CD14-positive monocyte (primary cell): ENCODE measurements around the gene POR. TPM values are rescaled to one million over a fixed set of nuclear protein-coding genes. Genes with fewer than 3 reads are reported as not detected.

Experiments
- DNase-seq, 3 donors: peaks; one replicate each; pipeline ENCODE4 v3.0.0-alpha.2; 2011 to 2022
- H2AFZ ChIP-seq: 2 replicates; pipeline ENCODE4 v1.6.0; 2012; ENCODE audit warnings: mild to moderate bottlenecking, low read depth, low read length, inconsistent platforms; ENCODE audit not compliant: insufficient read depth, poor library complexity, severe bottlenecking
- H3K27ac ChIP-seq, 2 donors: 1 replicate in 1 of 2; 2 replicates in 1 of 2; pipeline ENCODE4 v1.5.1; 2012 to 2013; ENCODE audit warnings: low read length in 2 of 2, control low read depth in 1 of 2, inconsistent platforms in 1 of 2, low read depth in 1 of 2, mild to moderate bottlenecking in 1 of 2
- H3K27me3 ChIP-seq, 2 donors: one replicate each; pipeline versions ENCODE4 v1.6.0 to v1.6.1; 2011 to 2013; ENCODE audit warnings: low read length in 2 of 2; ENCODE audit not compliant: control insufficient read depth in 2 of 2, insufficient read depth in 2 of 2
- H3K36me3 ChIP-seq, 2 donors: replicated peaks in 1 of 2; 1 replicate in 1 of 2; 2 replicates in 1 of 2; pipeline versions ENCODE4 v1.5.1 to v1.6.1; 2012 to 2013; ENCODE audit warnings: low read length in 2 of 2, control low read depth in 1 of 2, inconsistent platforms in 1 of 2, mild to moderate bottlenecking in 1 of 2; ENCODE audit not compliant: insufficient read depth in 2 of 2, control insufficient read depth in 1 of 2
- H3K4me1 ChIP-seq, 2 donors: 1 replicate in 1 of 2; 2 replicates in 1 of 2; pipeline versions ENCODE4 v1.5.1 to v1.6.1; 2012 to 2013; ENCODE audit warnings: low read length in 2 of 2, control low read depth in 1 of 2, inconsistent platforms in 1 of 2, mild to moderate bottlenecking in 1 of 2, moderate library complexity in 1 of 2; ENCODE audit not compliant: insufficient read depth in 2 of 2, control insufficient read depth in 1 of 2
- H3K4me2 ChIP-seq: replicated peaks from 2 replicates; pipeline ENCODE3; 2012; ENCODE audit warnings: low read length, moderate library complexity, mild to moderate bottlenecking; ENCODE audit not compliant: poor library complexity, severe bottlenecking; ENCODE audit errors: extremely low read depth
- H3K4me3 ChIP-seq, 3 experiments: fragments of 200-600 bp in 1 of 3; sonication (generic) in 1 of 3; replicated peaks in 1 of 3; 1 replicate in 2 of 3; 2 replicates in 1 of 3; pipeline ENCODE4 v1.5.1; 2011 to 2013; ENCODE audit warnings: low read length in 3 of 3, mild to moderate bottlenecking in 3 of 3, control low read depth in 2 of 3, low read depth in 2 of 3, inconsistent platforms in 1 of 3, moderate library complexity in 1 of 3
- H3K79me2 ChIP-seq: 2 replicates; pipeline ENCODE4 v1.6.0; 2012; ENCODE audit warnings: mild to moderate bottlenecking, control low read depth, inconsistent platforms, low read length, moderate library complexity; ENCODE audit not compliant: insufficient read depth
- H3K9ac ChIP-seq: 2 replicates; pipeline ENCODE4 v1.6.0; 2017; ENCODE audit warnings: low read length, mild to moderate bottlenecking; ENCODE audit not compliant: insufficient read depth, poor library complexity, severe bottlenecking
- H3K9me3 ChIP-seq, 2 donors: replicated peaks in 1 of 2; 1 replicate in 1 of 2; 2 replicates in 1 of 2; pipeline versions ENCODE4 v1.5.1 to v1.6.1; 2012 to 2013; ENCODE audit warnings: low read length in 2 of 2, control low read depth in 1 of 2; ENCODE audit not compliant: control insufficient read depth in 1 of 2, insufficient read depth in 1 of 2
- H4K20me1 ChIP-seq: 2 replicates; pipeline ENCODE4 v1.6.0; 2012; ENCODE audit warnings: mild to moderate bottlenecking, low read length, control low read depth, moderate library complexity; ENCODE audit not compliant: insufficient read depth
- H3K27ac Mint-ChIP-seq, 7 donors: one replicate each; pipeline ENCODE4 v1.8.0; 2020; ENCODE audit warnings: mild to moderate bottlenecking in 7 of 7, mixed read lengths in 7 of 7, moderate library complexity in 6 of 7, inconsistent platforms in 2 of 7
- H3K27me3 Mint-ChIP-seq, 3 donors: one replicate each; pipeline ENCODE4 v1.8.0; 2021 to 2022; ENCODE audit warnings: low read depth in 3 of 3, mild to moderate bottlenecking in 3 of 3, mixed read lengths in 3 of 3, moderate library complexity in 3 of 3, inconsistent platforms in 1 of 3
- H3K36me3 Mint-ChIP-seq, 2 donors: one replicate each; pipeline ENCODE4 v1.8.0; 2020; ENCODE audit warnings: mixed read lengths in 2 of 2, inconsistent platforms in 1 of 2, mild to moderate bottlenecking in 1 of 2
- H3K4me1 Mint-ChIP-seq: one replicate; pipeline ENCODE4 v1.8.0; 2020; ENCODE audit warnings: mild to moderate bottlenecking, mixed read lengths
- H3K4me3 Mint-ChIP-seq, 2 donors: one replicate each; pipeline ENCODE4 v1.8.0; 2020; ENCODE audit warnings: mild to moderate bottlenecking in 2 of 2, mixed read lengths in 2 of 2, moderate library complexity in 1 of 2
- H3K9me3 Mint-ChIP-seq, 7 donors: one replicate each; pipeline ENCODE4 v1.8.0; 2020 to 2022; ENCODE audit warnings: mixed read lengths in 7 of 7, mild to moderate bottlenecking in 6 of 7, moderate library complexity in 6 of 7, inconsistent platforms in 2 of 7
- CTCF ChIP-seq: fragments of 200-600 bp; IDR thresholded peaks from one replicate; pipeline ENCODE4 v1.8.0; 2022; ENCODE audit warnings: antibody characterized with exemption, mild to moderate bottlenecking
- WGBS: methylation state at CpG from one replicate; pipeline ENCODE4 v1.1.5; 2013; ENCODE audit warnings: missing lambda C conversion rate; ENCODE audit not compliant: insufficient coverage; 5-methylcytosine and 5-hydroxymethylcytosine counted together
- intact Hi-C, 2 donors: fragments of 100-400 bp; cut with micrococcal nuclease; formaldehyde crosslinking; loops; one replicate each; pipeline versions ENCODE4 v1.15.0 to v1.15.1; 2023
- polyA plus RNA-seq, 3 donors: library from polyadenylated mRNA; depleted of rRNA in 1 of 3; unstranded in 2 of 3; stranded (reverse) in 1 of 3; fragments of 300-500 nt in 2 of 3; fragments of >200 nt in 1 of 3; fragmentation: Illumina TruSeq in 2 of 3; gene quantifications; 1 replicate in 2 of 3; 2 replicates in 1 of 3; pipeline ENCODE4 v1.2.3, GENCODE V29; 2012 to 2021

POR gene
- polyA plus RNA-seq, 3 donors = 90.5 to 102 (median 98.1) TPM

GRCh38 chr7:75868153-75868552, 46.8 kb upstream of the POR start:
- Mint-ChIP-seq H3K9me3 (peaks cover 0 to 4% (median 0%) of the 10 kb centered on the region in 7 donors), H3K27ac (no peak overlapping the region), H3K4me3 (no peak overlapping the region), H3K36me3 (peaks cover 2 to 3% of the 10 kb centered on the region in 2 donors), H3K4me1 (peaks cover 54% of the 10 kb centered on the region), H3K27me3 (peaks cover 4 to 12% (median 6%) of the 10 kb centered on the region in 3 donors)
- Histone ChIP-seq H3K4me2 (no peak overlapping the region), H4K20me1 (no peaks in the 10 kb centered on the region), H3K4me3 (no peak overlapping the region), H3K27me3 (no peaks in the 10 kb centered on the region), H3K9me3 (no peaks in the 10 kb centered on the region), H3K36me3 (no peaks in the 10 kb centered on the region), H2AFZ (no peak overlapping the region), H3K9ac (no peak overlapping the region), H3K27ac (no peak overlapping the region), H3K79me2 (no peaks in the 10 kb centered on the region), H3K4me1 (peaks cover 33 to 38% of the 10 kb centered on the region in 2 donors)
- DNase-seq = no peak
- TF ChIP-seq CTCF = no peak
- WGBS = 80% methylated on average over 1 of the region's 2 CpGs
- intact Hi-C loops = loop anchor here in 1 of 2 donors (10.0 kb wide), 1 partner anchor 53 kb away; the partner anchor contains the start of gene CCL24

- H3K36me3 Mint-ChIP-seq = no peaks in the 10 kb centered on the region
- H3K27ac Mint-ChIP-seq = no peak overlapping the region
- H3K9me3 ChIP-seq = no peaks in the 10 kb centered on the region
- H3K36me3 ChIP-seq = no peaks in the 10 kb centered on the region
- no peak overlapping the region for H3K27ac ChIP-seq
- H3K4me3 Mint-ChIP-seq = no peak overlapping the region
- no peak for TF ChIP-seq CTCF
- H4K20me1 ChIP-seq = no peaks in the 10 kb centered on the region
- intact Hi-C loops = loop anchor here in 1 of 2 donors (10.0 kb wide), 1 partner anchor 55 kb away; the partner anchor contains the start of gene CCL24
- H3K4me3 ChIP-seq = no peak overlapping the region
- peaks cover 0 to 6% (median 4%) of the 10 kb centered on the region in 3 donors for H3K27me3 Mint-ChIP-seq
- no peak overlapping the region for H3K9ac ChIP-seq
- no peak overlapping the region for H2AFZ ChIP-seq
- no peaks in the 10 kb centered on the region for H3K27me3 ChIP-seq
- H3K79me2 ChIP-seq = no peaks in the 10 kb centered on the region
- H3K9me3 Mint-ChIP-seq = peaks cover 0 to 2% (median 0%) of the 10 kb centered on the region in 7 donors
- peaks cover 42% of the 10 kb centered on the region for H3K4me1 Mint-ChIP-seq
- no peak for DNase-seq
- no peak overlapping the region for H3K4me2 ChIP-seq
- H3K4me1 ChIP-seq = peaks cover 30 to 36% of the 10 kb centered on the region in 2 donors
- 100% methylated on average over 1 of the region's 7 CpGs for WGBS
Measured at GRCh38 chr7:75869776-75870379, 45.1 kb upstream of the POR start.
